ENCODE data around the gene NELFB.

DNA sequence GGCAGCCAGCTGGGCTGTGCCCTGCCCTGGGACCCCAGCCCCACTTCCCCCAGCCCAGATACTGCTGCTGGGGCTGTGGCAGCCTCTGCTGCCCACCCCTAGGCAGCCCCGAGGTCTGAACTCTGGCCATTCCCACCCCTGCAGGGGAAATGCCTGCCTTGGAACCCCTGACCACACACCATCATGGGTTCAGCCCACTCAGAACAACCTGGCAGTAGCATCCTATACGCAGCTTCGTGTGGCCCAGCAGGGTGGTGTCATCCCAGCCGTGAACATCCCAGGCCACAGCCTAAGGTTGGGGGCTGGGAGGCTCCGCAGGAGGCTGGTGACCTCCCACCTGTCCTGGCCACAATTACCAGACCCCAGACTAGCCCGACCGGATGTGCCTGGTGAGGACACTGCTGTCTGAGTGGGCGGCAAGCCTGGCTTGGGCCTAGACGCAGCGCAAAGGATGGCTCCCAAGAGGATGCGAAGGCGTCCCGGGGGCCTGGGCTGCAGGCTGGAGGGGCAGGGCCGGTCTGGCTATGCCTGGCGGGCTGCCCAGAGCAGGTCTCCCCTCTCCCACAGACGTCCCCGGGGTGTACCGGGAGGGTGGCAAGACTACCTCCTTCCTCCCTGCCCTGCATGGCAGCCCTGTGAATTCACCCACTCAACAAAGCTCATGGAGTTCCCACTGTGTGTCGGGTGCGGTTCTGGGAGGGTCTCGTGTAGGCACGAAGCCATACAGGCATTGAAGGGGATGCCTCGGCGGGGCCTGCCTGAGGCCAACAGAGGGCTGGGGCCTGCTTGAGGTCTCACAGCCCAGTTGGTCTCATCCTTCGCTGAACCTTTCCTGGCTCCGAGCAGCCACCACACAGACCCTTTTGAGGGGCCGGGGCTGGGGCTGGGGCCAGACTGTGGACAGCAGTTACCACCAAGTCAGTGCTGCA lies 25.9 kb upstream of the NELFB start:
- TF ChIP-seq, protein P1, sequence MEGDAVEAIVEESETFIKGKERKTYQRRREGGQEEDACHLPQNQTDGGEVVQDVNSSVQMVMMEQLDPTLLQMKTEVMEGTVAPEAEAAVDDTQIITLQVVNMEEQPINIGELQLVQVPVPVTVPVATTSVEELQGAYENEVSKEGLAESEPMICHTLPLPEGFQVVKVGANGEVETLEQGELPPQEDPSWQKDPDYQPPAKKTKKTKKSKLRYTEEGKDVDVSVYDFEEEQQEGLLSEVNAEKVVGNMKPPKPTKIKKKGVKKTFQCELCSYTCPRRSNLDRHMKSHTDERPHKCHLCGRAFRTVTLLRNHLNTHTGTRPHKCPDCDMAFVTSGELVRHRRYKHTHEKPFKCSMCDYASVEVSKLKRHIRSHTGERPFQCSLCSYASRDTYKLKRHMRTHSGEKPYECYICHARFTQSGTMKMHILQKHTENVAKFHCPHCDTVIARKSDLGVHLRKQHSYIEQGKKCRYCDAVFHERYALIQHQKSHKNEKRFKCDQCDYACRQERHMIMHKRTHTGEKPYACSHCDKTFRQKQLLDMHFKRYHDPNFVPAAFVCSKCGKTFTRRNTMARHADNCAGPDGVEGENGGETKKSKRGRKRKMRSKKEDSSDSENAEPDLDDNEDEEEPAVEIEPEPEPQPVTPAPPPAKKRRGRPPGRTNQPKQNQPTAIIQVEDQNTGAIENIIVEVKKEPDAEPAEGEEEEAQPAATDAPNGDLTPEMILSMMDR (IDR thresholded peaks at IDR 0.05), result no peak
- no peak for TF ChIP-seq EP300 (IDR thresholded peaks at IDR 0.05)

Measured in suprapubic skin (tissue), 3 donors.